HG02840 (cell line): ENCODE data around the gene SV2B.
"Not testable (repeated sequence)": the region's sequence is repeated elsewhere in the genome, so short reads cannot be mapped to it uniquely, and the experiment has no call there.

Experiments used
- ATAC-seq: cut with Tn5 transposase; IDR thresholded peaks from one replicate; pipeline ENCODE4 v1.9.1; 2021; ENCODE audit warnings: mild to moderate bottlenecking, moderate library complexity, moderate number of reproducible peaks; ENCODE audit not compliant: unreplicated experiment, low FRiP score

SV2B gene

GRCh38 chr15:91099995-91100813 lies at the start of gene SV2B:
SV2B (plus strand) TSS chr15:91100257; CDS start chr15:91226264, 126,007 bp downstream.
- no peak for ATAC-seq

- ATAC-seq: no peak
Observed at GRCh38 chr15:91051248-91051647, 48.8 kb upstream of the SV2B start.

GRCh38 chr15:91054816-91055215 lies 45.2 kb upstream of the SV2B start:
- no peak for ATAC-seq

- ATAC-seq: no peak
Observed at GRCh38 chr15:91055548-91056331, 44.3 kb upstream of the SV2B start.

- no peak for ATAC-seq
Observed at GRCh38 chr15:91061230-91061629, 38.8 kb upstream of the SV2B start.

GRCh38 chr15:91061997-91062396 lies 38.1 kb upstream of the SV2B start:
- no peak for ATAC-seq

GRCh38 chr15:91065505-91065904 lies 34.6 kb upstream of the SV2B start:
- ATAC-seq: no peak

- ATAC-seq: no peak
Observed at GRCh38 chr15:91067036-91067435, 33.0 kb upstream of the SV2B start.

GRCh38 chr15:91068436-91068835 lies 31.6 kb upstream of the SV2B start:
- ATAC-seq: no peak

GRCh38 chr15:91068966-91069365 lies 31.1 kb upstream of the SV2B start:
- ATAC-seq: no peak

- no peak for ATAC-seq
Observed at GRCh38 chr15:91070872-91071271, 29.2 kb upstream of the SV2B start.

- no peak for ATAC-seq
Observed at GRCh38 chr15:91072161-91072560, 27.9 kb upstream of the SV2B start.

- no peak for ATAC-seq
Observed at GRCh38 chr15:91073077-91073476, 27.0 kb upstream of the SV2B start.

GRCh38 chr15:91073768-91074167 lies 26.3 kb upstream of the SV2B start:
- ATAC-seq: no peak

GRCh38 chr15:91075739-91076138 lies 24.3 kb upstream of the SV2B start:
- ATAC-seq: no peak

GRCh38 chr15:91077029-91077428 lies 23.0 kb upstream of the SV2B start:
- ATAC-seq: no peak

- ATAC-seq: not testable (repeated sequence)
Observed at GRCh38 chr15:91093866-91094265, 6.2 kb upstream of the SV2B start.

GRCh38 chr15:91098451-91098850 lies 1.6 kb upstream of the SV2B start:
- no peak for ATAC-seq

- ATAC-seq: no peak
Observed at GRCh38 chr15:91099616-91099994, 452 bp upstream of the SV2B start.

- ATAC-seq: no peak
Observed at GRCh38 chr15:91100814-91101607, 954 bp downstream of the SV2B start.

GRCh38 chr15:91101608-91101920 lies 1.5 kb downstream of the SV2B start:
- no peak for ATAC-seq
